Activated naive CD4-positive, alpha-beta T cell treated with Interleukin-2 at 50 U/mL for 16 hours (primary cell): ENCODE measurements around the gene C16orf95.
"Not testable (repeated sequence)": the region's sequence is repeated elsewhere in the genome, so short reads cannot be mapped to it uniquely, and the experiment has no call there.

Experiments
- DNase-seq: peaks from one replicate; pipeline ENCODE4 v3.0.0-alpha.2; 2020

Gene C16orf95

GRCh38 chr16:87316923-87317749, at the start of gene C16orf95:
Gene C16orf95 (minus strand): TSS chr16:87317392. CDS start chr16:87317242, 150 bp downstream.
- peak; percentile 96 for DNase-seq

DNA sequence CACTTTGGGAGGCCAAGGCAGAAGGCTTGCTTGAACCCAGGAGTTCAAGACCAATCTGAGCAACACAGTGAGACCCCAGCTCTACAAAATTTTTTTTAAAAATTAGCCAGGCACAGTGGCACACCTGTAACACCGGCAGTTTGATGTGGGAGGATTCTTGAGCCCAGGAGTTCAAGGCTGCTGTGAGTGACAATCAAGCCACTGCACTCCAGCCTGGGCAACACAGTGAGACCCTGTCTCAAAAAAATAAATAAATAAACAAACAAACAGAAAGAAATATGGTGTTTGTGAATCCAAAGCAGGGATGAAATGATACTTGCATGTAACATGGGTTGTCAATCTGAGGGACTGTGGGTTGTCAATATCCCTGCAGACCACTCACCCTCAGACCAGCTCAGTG, 49.7 kb upstream of the C16orf95 start:
- no peak for DNase-seq

- DNase-seq, result no peak
These were observed 49.1 kb upstream of the C16orf95 start for GRCh38 chr16:87366288-87366687.

- DNase-seq, result no peak
These were observed 48.0 kb upstream of the C16orf95 start for GRCh38 chr16:87365021-87365713.

DNA sequence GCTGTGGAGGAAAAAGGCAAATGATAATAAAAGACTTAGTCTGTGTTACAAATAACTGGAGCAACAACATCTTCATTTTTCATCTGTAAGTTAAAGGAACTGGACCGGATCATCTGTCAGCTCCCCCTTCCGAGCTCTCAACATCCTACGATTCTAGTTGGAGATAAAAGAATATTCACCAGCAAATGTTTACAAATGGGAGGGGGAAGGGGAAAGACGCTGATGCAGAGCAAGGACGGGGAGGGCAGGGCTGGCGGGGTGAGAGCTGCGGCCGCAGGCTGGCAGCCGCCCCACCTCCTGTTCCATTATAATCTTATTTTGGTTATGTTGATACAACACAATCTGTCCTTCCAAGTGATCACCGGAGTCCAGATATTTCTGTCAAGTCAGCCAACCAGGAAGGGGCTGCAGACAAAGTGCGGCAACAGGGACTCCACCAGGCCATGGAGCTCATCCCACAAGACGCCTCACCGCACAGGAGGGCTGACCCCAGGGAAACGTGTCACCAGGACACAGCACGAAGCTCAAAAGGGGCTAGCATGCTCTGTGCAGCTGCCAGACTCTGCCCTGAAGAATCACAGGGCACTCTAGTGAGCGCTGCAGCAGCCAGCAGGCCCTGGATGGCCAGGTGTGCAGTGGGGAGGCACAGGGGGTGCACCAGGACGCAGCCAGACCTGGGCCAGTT, 46.7 kb upstream of the C16orf95 start:
- DNase-seq, result no peak

DNA sequence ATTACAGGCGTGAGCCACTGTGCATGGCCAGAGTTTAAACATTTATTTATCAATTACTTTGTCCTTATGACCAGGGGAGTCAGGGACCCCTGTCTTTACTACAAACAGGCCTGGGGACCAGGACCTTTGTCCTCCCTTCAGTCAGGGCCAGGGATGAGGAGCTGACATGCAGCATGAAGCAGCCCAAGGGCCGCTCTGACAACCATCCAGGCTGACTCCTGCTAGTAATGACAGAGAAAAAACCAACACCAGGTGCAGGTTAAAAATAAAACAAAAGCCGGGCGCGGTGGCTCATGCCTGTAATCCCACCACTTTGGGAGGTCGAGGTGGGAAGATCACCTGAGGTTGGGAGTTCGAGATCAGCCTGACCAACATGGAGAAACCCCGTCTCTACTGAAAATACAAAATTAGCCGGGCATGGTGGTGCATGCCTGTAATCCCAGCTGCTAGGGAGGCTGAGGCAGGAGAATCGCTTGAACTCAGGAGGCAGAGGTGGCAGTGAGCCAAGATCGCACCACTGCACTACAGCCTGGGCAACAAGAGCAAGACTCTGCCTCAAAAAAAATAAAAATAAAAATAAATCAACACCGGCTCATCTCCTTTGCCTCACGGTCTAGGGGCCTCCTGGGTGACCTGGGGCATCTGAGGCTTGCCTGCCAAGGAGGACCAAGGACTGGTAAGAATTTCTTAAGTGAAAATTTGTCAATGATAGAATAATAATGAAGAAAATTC, 45.8 kb upstream of the C16orf95 start:
- DNase-seq, result not testable (repeated sequence)

DNA sequence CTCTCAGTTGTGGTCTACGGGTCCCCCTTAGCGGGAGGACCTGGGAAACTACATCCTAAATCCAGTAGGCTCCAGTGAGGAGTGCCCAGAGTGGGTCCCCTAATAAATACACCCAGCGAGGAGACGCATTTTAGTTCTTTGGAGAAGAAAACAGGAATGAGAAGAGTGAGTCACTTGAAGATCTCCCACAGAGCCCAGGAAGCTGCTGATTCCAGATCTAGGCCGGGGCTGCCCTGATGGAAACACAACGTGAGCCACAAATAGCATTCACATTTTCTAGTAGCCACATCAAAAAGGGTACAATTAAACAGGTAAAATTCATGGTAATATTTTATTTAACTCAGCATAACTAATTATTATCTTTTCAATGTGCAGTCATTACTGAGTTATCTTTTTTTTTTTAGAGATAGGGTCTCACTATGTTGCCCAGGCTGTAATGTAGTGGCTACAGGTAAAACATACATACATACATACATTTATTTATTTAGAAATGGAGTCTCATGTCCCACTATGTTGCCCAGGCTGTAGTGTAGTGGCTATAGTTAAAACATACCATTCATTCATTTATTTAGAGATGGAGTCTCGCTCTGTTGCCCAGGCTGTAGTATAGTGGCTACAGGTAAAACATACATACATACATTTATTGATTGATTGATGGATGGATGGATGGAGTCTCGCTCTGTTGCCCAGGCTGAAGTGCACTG, 44.9 kb upstream of the C16orf95 start:
- no peak for DNase-seq

- no peak for DNase-seq
These were observed 43.8 kb upstream of the C16orf95 start for GRCh38 chr16:87360862-87361610.

DNA sequence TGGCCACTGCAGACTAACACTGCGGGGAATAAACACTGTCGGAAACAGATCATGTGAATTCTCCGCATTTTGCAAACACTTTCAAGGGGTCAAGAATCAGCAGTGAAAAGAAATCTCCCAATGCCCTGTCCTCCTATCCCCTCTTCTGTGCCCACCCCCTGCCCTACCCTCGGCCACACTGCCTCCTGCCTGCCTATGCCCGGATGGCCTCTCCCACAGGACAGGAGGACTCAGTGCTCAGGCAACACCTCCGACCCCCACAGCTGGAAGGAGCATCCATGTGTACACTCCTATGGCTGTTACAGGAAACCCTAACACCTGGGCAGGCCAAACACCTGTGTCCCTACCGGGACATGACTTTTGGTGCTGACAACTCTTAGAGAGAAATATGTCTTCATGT, 41.9 kb upstream of the C16orf95 start:
- DNase-seq, result no peak

DNA sequence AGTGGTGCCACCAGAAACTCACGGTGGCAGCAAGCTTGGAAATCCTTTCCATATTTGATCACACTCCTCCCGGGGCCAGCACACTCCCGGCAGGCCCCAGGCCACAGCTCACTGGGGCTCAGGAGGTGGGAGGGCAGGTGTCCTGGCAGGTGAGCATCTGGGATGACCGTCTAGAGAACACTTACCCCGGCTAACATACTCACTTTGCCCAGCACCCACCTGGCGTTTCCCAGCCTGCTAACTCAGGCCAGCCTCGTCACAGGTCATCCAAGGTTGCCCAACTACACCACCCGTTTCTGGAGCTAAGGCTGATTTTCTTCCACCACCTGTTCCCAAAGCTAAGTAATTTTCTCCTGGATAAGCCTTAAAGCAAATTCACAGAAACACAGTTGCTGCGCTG, 41.5 kb upstream of the C16orf95 start:
- no peak for DNase-seq

DNA sequence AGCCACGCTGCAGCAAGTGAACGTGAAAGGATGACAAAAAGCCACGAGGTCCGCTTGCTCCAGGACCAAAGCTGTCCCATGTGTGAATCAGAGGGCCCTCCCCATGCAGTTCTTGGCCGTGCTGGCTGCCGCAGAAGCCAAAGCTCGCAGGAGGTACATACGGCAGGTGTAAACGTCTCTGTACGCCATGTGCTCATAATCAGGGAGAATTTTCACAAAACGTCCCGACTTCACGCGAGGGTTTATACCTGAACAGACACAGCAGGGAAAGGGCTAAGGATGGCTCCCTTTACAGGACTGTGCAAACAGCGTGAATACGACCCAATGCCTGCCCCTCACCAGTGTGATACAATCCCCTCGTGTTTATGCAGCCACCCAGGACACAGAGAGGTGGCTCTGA, 41.1 kb upstream of the C16orf95 start:
- no peak for DNase-seq

- no peak for DNase-seq
These were observed 39.3 kb upstream of the C16orf95 start for GRCh38 chr16:87356491-87356853.

DNA sequence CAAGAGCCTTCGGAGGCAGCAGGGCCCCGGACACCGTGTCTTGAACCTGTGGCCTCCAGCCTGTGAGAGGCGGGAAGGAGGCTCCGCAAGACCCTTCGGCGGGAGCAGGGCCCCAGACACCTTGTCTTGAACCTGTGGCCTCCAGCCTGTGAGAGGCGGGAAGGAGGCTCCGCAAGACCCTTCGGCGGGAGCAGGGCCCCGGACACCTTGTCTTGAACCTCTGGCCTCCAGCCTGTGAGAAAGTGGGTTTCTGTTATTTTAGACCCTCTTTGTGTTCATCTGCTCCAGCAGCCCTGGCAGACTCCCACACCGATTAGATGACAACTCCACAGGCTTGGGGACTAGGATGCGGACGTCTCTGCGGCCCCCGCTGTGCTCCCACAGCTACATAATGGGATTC, 36.4 kb upstream of the C16orf95 start:
- DNase-seq, result no peak

- DNase-seq, result no peak
These were observed 35.6 kb upstream of the C16orf95 start for GRCh38 chr16:87352818-87353217.

DNA sequence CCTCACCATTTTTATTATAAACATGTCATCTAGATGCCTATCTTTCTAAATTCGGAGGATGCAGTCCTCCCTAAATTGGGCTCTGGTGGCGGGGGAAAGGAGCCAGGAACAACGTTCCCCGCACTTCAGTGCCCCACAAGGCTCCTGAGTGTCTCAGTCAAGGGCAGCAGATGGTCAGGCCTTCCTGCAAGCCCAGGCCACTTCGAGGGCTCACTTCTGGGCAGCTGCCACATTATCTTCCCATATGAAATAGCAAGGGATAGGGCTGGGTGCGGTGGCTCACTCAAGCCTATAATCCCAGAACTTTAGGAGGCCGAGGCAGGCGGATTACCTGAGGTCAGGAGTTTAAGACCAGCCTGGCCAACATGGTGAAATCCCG, 34.1 kb upstream of the C16orf95 start:
- DNase-seq, result no peak

- no peak for DNase-seq
These were observed 33.6 kb upstream of the C16orf95 start for GRCh38 chr16:87350681-87351319.

GRCh38 chr16:87350031-87350430, 32.8 kb upstream of the C16orf95 start:
- DNase-seq, result no peak

- no peak for DNase-seq
These were observed 31.5 kb upstream of the C16orf95 start for GRCh38 chr16:87348616-87349157.

DNA sequence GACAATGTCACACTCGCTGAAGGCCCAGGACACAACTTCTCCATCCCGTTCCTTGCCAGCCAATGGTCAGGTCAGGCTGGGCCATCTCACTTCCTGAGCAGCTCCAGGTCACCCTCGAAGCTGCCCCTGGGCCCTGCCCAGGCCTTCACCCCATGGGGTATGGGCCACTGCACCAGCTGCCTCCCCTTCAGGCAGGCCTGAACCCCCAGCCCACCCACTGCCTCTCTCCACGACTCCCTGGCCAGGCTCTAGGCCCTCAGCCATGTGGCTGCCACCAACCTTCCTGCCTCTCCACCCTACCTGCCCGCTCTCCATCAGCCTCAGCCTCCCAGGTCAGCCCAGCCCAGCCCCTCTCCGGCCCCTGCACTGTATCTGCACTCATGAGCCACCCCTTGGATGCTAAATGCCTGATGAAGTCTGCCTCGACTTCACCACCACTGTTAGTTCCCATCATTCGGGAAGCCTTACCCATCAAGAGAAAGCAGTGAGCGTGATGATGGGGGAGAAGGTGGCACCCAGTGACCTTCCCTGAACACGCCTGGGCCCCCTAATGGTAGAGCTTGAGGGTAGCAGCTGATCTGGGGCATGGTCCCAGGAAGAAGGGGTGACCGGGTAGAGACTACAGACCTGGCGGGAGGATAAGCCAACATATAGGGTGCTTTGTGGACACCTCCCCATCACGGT, 30.9 kb upstream of the C16orf95 start:
- DNase-seq, result no peak

DNA sequence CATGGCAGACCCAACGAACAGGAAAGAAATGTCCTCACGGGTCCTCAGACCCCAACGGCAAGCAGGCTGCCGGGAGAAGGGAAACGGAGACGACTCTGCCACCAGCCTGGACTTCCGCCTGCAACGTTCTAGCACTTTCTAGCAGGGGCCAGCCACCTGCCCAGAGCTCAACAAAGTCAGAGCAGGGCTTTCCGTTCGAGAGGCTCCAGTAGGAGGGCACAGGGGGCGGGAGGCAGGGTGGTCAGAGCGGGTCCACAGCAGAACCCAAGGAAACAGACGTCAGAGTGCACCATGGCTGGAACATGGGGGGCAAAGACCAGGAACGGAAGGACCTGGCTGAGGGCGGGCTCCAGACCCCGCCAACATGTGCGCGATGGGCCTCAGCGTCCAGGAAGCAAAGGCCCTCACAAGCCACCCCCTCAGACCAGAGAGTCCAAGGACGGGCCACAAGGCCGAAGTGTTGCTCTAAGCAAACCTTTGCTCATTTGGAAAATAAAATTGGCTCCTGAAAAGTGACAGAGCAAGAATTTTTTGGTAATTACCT, 29.4 kb upstream of the C16orf95 start:
- DNase-seq, result no peak
